GM06990 (cell line): ENCODE measurements around the gene TCP11L1.

Source experiments
- DNase-seq: peaks from one replicate; pipeline ENCODE4 v3.0.0-alpha.2; 2011; ENCODE audit not compliant: insufficient read length; ENCODE audit errors: extremely low read depth
- H3K27me3 ChIP-seq: replicated peaks from 2 replicates; pipeline ENCODE4 v1.6.0; 2011; ENCODE audit warnings: low read length; ENCODE audit not compliant: control insufficient read depth, insufficient read depth
- H3K36me3 ChIP-seq: 2 replicates; pipeline ENCODE4 v1.5.1; 2011; ENCODE audit warnings: low read length; ENCODE audit not compliant: control insufficient read depth, insufficient read depth
- H3K4me3 ChIP-seq: replicated peaks from 2 replicates; pipeline ENCODE4 v1.5.1; 2011; ENCODE audit warnings: low read depth, mild to moderate bottlenecking, control low read depth, low read length
- CTCF ChIP-seq: IDR thresholded peaks from 2 replicates; pipeline ENCODE4 v1.5.1; 2011; ENCODE audit warnings: low read length, control low read depth, mild to moderate bottlenecking, inconsistent platforms; ENCODE audit not compliant: insufficient read depth, poor library complexity, severe bottlenecking

Gene TCP11L1

GRCh38 chr11:33001281-33001680, 38.1 kb upstream of the TCP11L1 start:
- Histone ChIP-seq H3K4me3 (no peak overlapping the region), H3K36me3 (no peaks in the 10 kb centered on the region), H3K27me3 (no peaks in the 10 kb centered on the region)
- DNase-seq: no peak
- TF ChIP-seq CTCF: no peak

- Histone ChIP-seq H3K4me3 (no peak overlapping the region), H3K27me3 (no peaks in the 10 kb centered on the region), H3K36me3 (no peaks in the 10 kb centered on the region)
- no peak for DNase-seq
- no peak for TF ChIP-seq CTCF
Observed at GRCh38 chr11:33001751-33002542, 37.4 kb upstream of the TCP11L1 start.

GRCh38 chr11:33005175-33005574, 34.2 kb upstream of the TCP11L1 start:
- Histone ChIP-seq H3K27me3 (no peaks in the 10 kb centered on the region), H3K4me3 (no peak overlapping the region), H3K36me3 (no peaks in the 10 kb centered on the region)
- no peak for DNase-seq
- no peak for TF ChIP-seq CTCF

- Histone ChIP-seq H3K36me3 (no peaks in the 10 kb centered on the region), H3K27me3 (no peaks in the 10 kb centered on the region), H3K4me3 (no peak overlapping the region)
- no peak for DNase-seq
- no peak for TF ChIP-seq CTCF
Observed at GRCh38 chr11:33006010-33006409, 33.4 kb upstream of the TCP11L1 start.

GRCh38 chr11:33013755-33014154, 25.6 kb upstream of the TCP11L1 start:
- TF ChIP-seq CTCF: no peak
- H3K4me3 ChIP-seq: no peak overlapping the region
- H3K27me3 ChIP-seq: no peaks in the 10 kb centered on the region; the same call in 1 of the 2 replicates

More at GRCh38 chr11:33013755-33014154, 25.6 kb upstream of the TCP11L1 start:
- no peaks in the 10 kb centered on the region for H3K36me3 ChIP-seq
- no peak for DNase-seq
